Posterior cingulate gyrus (tissue), 11 donors: ENCODE data around the gene MAPK1IP1L.
A peak's percentile ranks its signal among the peaks of the same experiment; 100 is the strongest.
"Not testable (repeated sequence)": the region's sequence is repeated elsewhere in the genome, so short reads cannot be mapped to it uniquely, and the experiment has no call there.

Experiments used
- DNase-seq, 10 donors: peaks; one replicate each; pipeline versions ENCODE4 v3.0.0 to v3.0.0-alpha.2; 2020 to 2021; ENCODE audit warnings: mixed read lengths in 3 of 10
- intact Hi-C: fragments of 100-400 bp; cut with DNase I; formaldehyde crosslinking; loops from one replicate; pipeline ENCODE4 v1.15.1; 2023

The MAPK1IP1L gene

GRCh38 chr14:55051423-55052268, at the start of gene MAPK1IP1L:
MAPK1IP1L (plus strand) TSS chr14:55051647; CDS start chr14:55061684, 10,037 bp downstream.
- intact Hi-C loops = loop anchor here (1.0 to 10.0 kb wide), 2 partner anchors 24 to 533 kb away; partner anchors contain the start of genes KTN1, SOCS4 and WDHD1
- DNase-seq = peak; percentile 81 to 98 (median 88)

- DNase-seq = no peak
- intact Hi-C loops = no loop called here
These were observed 46.4 kb upstream of the MAPK1IP1L start for GRCh38 chr14:55005071-55005470.

- DNase-seq = no peak
- intact Hi-C loops = loop anchor here (10.0 kb wide), 1 partner anchor 640 kb away; no protein-coding TSS in a partner anchor
These were observed 36.4 kb upstream of the MAPK1IP1L start for GRCh38 chr14:55015006-55015405.

GRCh38 chr14:55019968-55020554, 31.4 kb upstream of the MAPK1IP1L start:
- intact Hi-C loops = loop anchor here (10.0 kb wide), 1 partner anchor 635 kb away; no protein-coding TSS in a partner anchor
- no peak for DNase-seq

GRCh38 chr14:55024365-55024764, 27.1 kb upstream of the MAPK1IP1L start:
- DNase-seq, intact Hi-C loops: not testable (repeated sequence)

GRCh38 chr14:55025948-55026347, 25.5 kb upstream of the MAPK1IP1L start:
- no peak for DNase-seq
- intact Hi-C loops = no loop called here

GRCh38 chr14:55026441-55026792, 25.0 kb upstream of the MAPK1IP1L start:
- intact Hi-C loops = no loop called here
- DNase-seq = no peak

GRCh38 chr14:55026793-55027561, 24.5 kb upstream of the MAPK1IP1L start, which contains the start of the genes SOCS4 and WDHD1:
SOCS4 (plus strand) TSS chr14:55027236; CDS start chr14:55043042, 15,806 bp downstream.
WDHD1 (minus strand) TSS chr14:55027099; CDS start chr14:55026787, 312 bp downstream.
- intact Hi-C loops = loop anchor here (1.0 kb wide), 1 partner anchor 24 kb away; the partner anchor contains the start of gene MAPK1IP1L
- DNase-seq = peak; percentile 92 to 99 (median 94)

GRCh38 chr14:55028066-55028465, 23.4 kb upstream of the MAPK1IP1L start:
- intact Hi-C loops = no loop called here
- no peak for DNase-seq

- DNase-seq = no peak
- intact Hi-C loops = no loop called here
These were observed 23.0 kb upstream of the MAPK1IP1L start for GRCh38 chr14:55028476-55028875.

GRCh38 chr14:55031190-55031589, 20.3 kb upstream of the MAPK1IP1L start:
- no peak for DNase-seq
- intact Hi-C loops = no loop called here

GRCh38 chr14:55037995-55038394, 13.5 kb upstream of the MAPK1IP1L start:
- DNase-seq, intact Hi-C loops: not testable (repeated sequence)

GRCh38 chr14:55038708-55039107, 12.7 kb upstream of the MAPK1IP1L start:
- no peak for DNase-seq
- intact Hi-C loops = no loop called here

GRCh38 chr14:55043528-55043927, 7.9 kb upstream of the MAPK1IP1L start:
- DNase-seq = no peak
- intact Hi-C loops = no loop called here

- no peak for DNase-seq
- intact Hi-C loops = no loop called here
These were observed 6.4 kb upstream of the MAPK1IP1L start for GRCh38 chr14:55045087-55045486.

- intact Hi-C loops = no loop called here
- no peak for DNase-seq
These were observed 4.0 kb upstream of the MAPK1IP1L start for GRCh38 chr14:55047301-55048053.

GRCh38 chr14:55048900-55049436, 2.5 kb upstream of the MAPK1IP1L start:
- intact Hi-C loops = no loop called here
- DNase-seq = no peak

GRCh38 chr14:55051165-55051422, 353 bp upstream of the MAPK1IP1L start:
- intact Hi-C loops = loop anchor here (1.0 to 10.0 kb wide), 2 partner anchors 24 to 534 kb away; partner anchors contain the start of genes KTN1, SOCS4 and WDHD1
- DNase-seq = no peak

GRCh38 chr14:55052269-55052930, 953 bp downstream of the MAPK1IP1L start:
- intact Hi-C loops = loop anchor here (10.0 kb wide), 1 partner anchor 532 kb away; the partner anchor contains the start of gene KTN1
- DNase-seq = no peak
